Loucy (cell line): Measurements from ENCODE around the gene PLSCR1.

ENCODE experiments used
- H2AFZ ChIP-seq: fragments of 200-600 bp; sonication (generic); 2 replicates; pipeline ENCODE4 v1.6.0; 2016; ENCODE audit warnings: antibody characterized with exemption, mild to moderate bottlenecking, low read length, moderate library complexity
- H3F3A ChIP-seq: fragments of 200-600 bp; 2 replicates; pipeline ENCODE4 v1.6.0; 2016; ENCODE audit warnings: antibody characterized with exemption, low read depth, mild to moderate bottlenecking
- H3K27me3 ChIP-seq: fragments of 200-600 bp; sonication (generic); 2 replicates; pipeline ENCODE4 v1.6.1; 2014; ENCODE audit warnings: low read length, mild to moderate bottlenecking; ENCODE audit not compliant: insufficient read depth, poor library complexity, severe bottlenecking
- H3K36me3 ChIP-seq: fragments of 200-600 bp; sonication (generic); 2 replicates; pipeline ENCODE4 v1.6.1; 2016; ENCODE audit warnings: low read length; ENCODE audit not compliant: insufficient read depth
- H3K4me1 ChIP-seq: fragments of 200-600 bp; sonication (generic); 2 replicates; pipeline ENCODE4 v1.5.1; 2014; ENCODE audit warnings: low read length, mild to moderate bottlenecking; ENCODE audit not compliant: insufficient read depth, poor library complexity, severe bottlenecking
- H3K4me2 ChIP-seq: fragments of 200-600 bp; sonication (generic); 2 replicates; pipeline ENCODE4 v1.6.0; 2014; ENCODE audit warnings: antibody characterized with exemption, low read length, low read depth, mild to moderate bottlenecking; ENCODE audit not compliant: poor library complexity, severe bottlenecking
- H3K4me3 ChIP-seq: fragments of 200-600 bp; sonication (generic); 2 replicates; pipeline ENCODE4 v1.5.1; 2014; ENCODE audit warnings: low read length, mild to moderate bottlenecking, mixed read lengths; ENCODE audit not compliant: poor library complexity, severe bottlenecking
- H3K79me2 ChIP-seq: fragments of 200-600 bp; sonication (generic); 2 replicates; pipeline ENCODE4 v1.6.1; 2014; ENCODE audit warnings: low read length; ENCODE audit not compliant: insufficient read depth
- H3K9ac ChIP-seq: fragments of 200-600 bp; sonication (generic); 2 replicates; pipeline ENCODE4 v1.6.0; 2014; ENCODE audit warnings: mild to moderate bottlenecking, low read depth, low read length, moderate library complexity; ENCODE audit not compliant: poor library complexity, severe bottlenecking
- H3K9me2 ChIP-seq: fragments of 200-600 bp; sonication (generic); replicated peaks from 2 replicates; pipeline ENCODE4 v1.6.1; 2016; ENCODE audit warnings: low read depth, low read length, mixed read lengths
- H3K9me3 ChIP-seq: fragments of 200-600 bp; sonication (generic); 2 replicates; pipeline ENCODE4 v1.6.1; 2014; ENCODE audit warnings: mild to moderate bottlenecking, antibody characterized with exemption, low read length, low read depth; ENCODE audit not compliant: insufficient read depth
- H4K20me1 ChIP-seq: fragments of 200-600 bp; sonication (generic); 2 replicates; pipeline ENCODE4 v1.6.0; 2014; ENCODE audit warnings: antibody characterized with exemption, low read length, mild to moderate bottlenecking; ENCODE audit not compliant: insufficient read depth, poor library complexity, severe bottlenecking
- CTCF ChIP-seq: fragments of 200-600 bp; sonication (generic); conservative IDR thresholded peaks from 2 replicates; pipeline ENCODE4 v1.5.1; 2014; ENCODE audit warnings: mild to moderate bottlenecking, antibody characterized with exemption, low read length
- EZH2phosphoT487 ChIP-seq: fragments of 200-600 bp; IDR thresholded peaks from 2 replicates; pipeline ENCODE4 v1.6.1; 2018; ENCODE audit warnings: antibody characterized with exemption, mild to moderate bottlenecking, moderate library complexity, borderline replicate concordance

PLSCR1 gene

GRCh38 chr3:146468234-146468633, 76.2 kb downstream of the PLSCR1 start:
- H3K9me3 ChIP-seq = no peaks in the 10 kb centered on the region
- no peaks in the 10 kb centered on the region for H3K36me3 ChIP-seq
- no peak overlapping the region for H3K4me2 ChIP-seq
- H3K4me1 ChIP-seq = no peaks in the 10 kb centered on the region
- no peaks in the 10 kb centered on the region for H3F3A ChIP-seq
- H3K79me2 ChIP-seq = no peaks in the 10 kb centered on the region
- H2AFZ ChIP-seq = no peak overlapping the region
- TF ChIP-seq EZH2phosphoT487 (no peak), CTCF (no peak)
- H3K4me3 ChIP-seq = no peak overlapping the region
- no peaks in the 10 kb centered on the region for H3K9me2 ChIP-seq
- no peaks in the 10 kb centered on the region for H4K20me1 ChIP-seq
- no peak overlapping the region for H3K9ac ChIP-seq
- H3K27me3 ChIP-seq = no peaks in the 10 kb centered on the region

GRCh38 chr3:146466604-146467003, 77.8 kb downstream of the PLSCR1 start:
- Histone ChIP-seq H3K9ac (no peak overlapping the region), H3K9me2 (no peaks in the 10 kb centered on the region), H3K4me3 (no peak overlapping the region), H3K79me2 (no peaks in the 10 kb centered on the region), H3K9me3 (no peaks in the 10 kb centered on the region), H4K20me1 (no peaks in the 10 kb centered on the region), H3F3A (no peaks in the 10 kb centered on the region), H3K4me2 (no peak overlapping the region), H3K36me3 (no peaks in the 10 kb centered on the region), H3K4me1 (no peaks in the 10 kb centered on the region), H3K27me3 (no peaks in the 10 kb centered on the region), H2AFZ (no peak overlapping the region)
- TF ChIP-seq EZH2phosphoT487 = no peak
- no peak for TF ChIP-seq CTCF

- no peaks in the 10 kb centered on the region for H3K9me3 ChIP-seq
- TF ChIP-seq CTCF (no peak), EZH2phosphoT487 (no peak)
- no peak overlapping the region for H3K4me2 ChIP-seq
- no peaks in the 10 kb centered on the region for H3F3A ChIP-seq
- no peaks in the 10 kb centered on the region for H4K20me1 ChIP-seq
- H3K4me3 ChIP-seq = no peak overlapping the region
- no peaks in the 10 kb centered on the region for H3K36me3 ChIP-seq
- no peaks in the 10 kb centered on the region for H3K27me3 ChIP-seq
- H3K9ac ChIP-seq = no peak overlapping the region
- no peaks in the 10 kb centered on the region for H3K4me1 ChIP-seq
- no peaks in the 10 kb centered on the region for H3K9me2 ChIP-seq
- no peak overlapping the region for H2AFZ ChIP-seq
- no peaks in the 10 kb centered on the region for H3K79me2 ChIP-seq
Observed at GRCh38 chr3:146465693-146466465, 78.5 kb downstream of the PLSCR1 start.
